Cardiac muscle cell (in vitro differentiated cells and primary cell): ENCODE measurements around the gene LPCAT1. TPM values are rescaled to one million over a fixed set of nuclear protein-coding genes. Genes with fewer than 3 reads are reported as not detected.

Experiments used
- DNase-seq, 2 donors: peaks; one replicate each; pipeline versions ENCODE4 v3.0.0 to v3.0.0-alpha.2; 2010 to 2017; ENCODE audit warnings: low read depth in 1 of 2, low spot score in 1 of 2
- H3K27ac ChIP-seq: fragments of 200-600 bp; sonication (generic); 2 replicates; pipeline ENCODE4 v1.5.1; 2016
- H3K27me3 ChIP-seq: fragments of 200-600 bp; sonication (generic); 2 replicates; pipeline ENCODE4 v1.6.0; 2016; ENCODE audit warnings: control low read depth
- H3K36me3 ChIP-seq: fragments of 200-600 bp; sonication (generic); 2 replicates; pipeline ENCODE4 v1.5.1; 2016; ENCODE audit warnings: control low read depth
- H3K4me1 ChIP-seq: fragments of 200-600 bp; sonication (generic); 2 replicates; pipeline ENCODE4 v1.8.1; 2017; ENCODE audit warnings: low read depth, mild to moderate bottlenecking, mixed run types
- H3K4me3 ChIP-seq: fragments of 200-600 bp; sonication (generic); 2 replicates; pipeline ENCODE4 v1.5.1; 2016; ENCODE audit warnings: mild to moderate bottlenecking
- H3K9me3 ChIP-seq: fragments of 200-600 bp; sonication (generic); 2 replicates; pipeline ENCODE4 v1.5.1; 2017; ENCODE audit warnings: low read depth, mild to moderate bottlenecking, control low read depth
- polyA plus RNA-seq: library from polyadenylated mRNA; unstranded; fragments of >200 nt; fragmentation: Nextera tagmentation; extraction: Ambion mirVana; gene quantifications from 2 replicates; pipeline ENCODE4 v1.2.1, GENCODE V29; 2016
- total RNA-seq: library from RNA; depleted of rRNA; stranded (reverse); fragments of >200 nt; gene quantifications from 2 replicates; pipeline ENCODE4 v1.2.3, GENCODE V29; 2016
- TF ChIP-seq, protein P1 (sequence below): IDR thresholded peaks from 2 replicates; pipeline ENCODE4 v1.5.1; 2012; ENCODE audit warnings: low read depth, mild to moderate bottlenecking, low read length

LPCAT1 gene
- total and polyA plus RNA-seq, 2 experiments from 2014 or later, result 48.5 to 57.3 TPM

DNA sequence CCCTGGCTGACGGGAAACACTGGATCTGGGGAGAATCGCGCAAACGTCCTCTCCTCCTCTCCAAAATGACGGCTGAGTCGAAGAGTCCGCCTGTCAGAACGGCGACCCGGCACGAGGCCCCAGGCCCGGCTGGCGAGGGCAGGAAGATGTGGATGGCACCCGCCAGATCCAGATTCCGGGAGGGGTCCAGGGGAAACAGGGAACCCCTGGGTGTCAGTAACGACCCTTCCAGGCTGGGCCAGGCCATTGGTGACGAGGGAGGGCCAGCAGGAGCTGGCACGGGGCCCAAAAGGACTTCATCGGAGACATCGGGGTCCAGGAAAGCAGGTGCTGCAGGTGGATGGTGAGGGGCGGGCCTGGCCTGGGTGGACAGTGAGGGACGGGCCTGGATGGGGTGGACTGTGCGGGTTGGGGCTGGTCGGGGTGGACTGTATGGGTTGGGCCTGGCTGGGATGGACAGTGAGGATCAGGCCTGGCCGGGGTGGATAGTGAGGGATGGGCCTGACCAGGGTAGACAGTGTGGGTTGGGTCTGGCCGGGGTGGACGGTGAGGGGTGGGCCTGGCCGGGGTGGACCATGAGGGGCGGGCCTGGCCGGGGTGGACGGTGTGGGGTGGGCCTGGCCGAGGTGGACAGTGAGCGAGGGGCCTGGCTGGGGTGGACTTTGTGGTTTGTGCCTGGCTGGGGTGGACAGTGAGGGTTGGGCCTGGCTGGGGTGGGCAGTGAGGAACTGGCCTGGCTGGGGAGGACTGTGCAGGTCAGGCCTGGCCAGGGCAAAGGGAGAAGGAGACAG lies 92.5 kb downstream of the LPCAT1 start:
- Histone ChIP-seq H3K27ac (no peak overlapping the region), H3K27me3 (no peaks in the 10 kb centered on the region), H3K4me3 (no peak overlapping the region), H3K9me3 (peaks cover 3% of the 10 kb centered on the region), H3K4me1 (no peaks in the 10 kb centered on the region), H3K36me3 (no peaks in the 10 kb centered on the region)
- DNase-seq, result no peak
- TF ChIP-seq, protein P1, sequence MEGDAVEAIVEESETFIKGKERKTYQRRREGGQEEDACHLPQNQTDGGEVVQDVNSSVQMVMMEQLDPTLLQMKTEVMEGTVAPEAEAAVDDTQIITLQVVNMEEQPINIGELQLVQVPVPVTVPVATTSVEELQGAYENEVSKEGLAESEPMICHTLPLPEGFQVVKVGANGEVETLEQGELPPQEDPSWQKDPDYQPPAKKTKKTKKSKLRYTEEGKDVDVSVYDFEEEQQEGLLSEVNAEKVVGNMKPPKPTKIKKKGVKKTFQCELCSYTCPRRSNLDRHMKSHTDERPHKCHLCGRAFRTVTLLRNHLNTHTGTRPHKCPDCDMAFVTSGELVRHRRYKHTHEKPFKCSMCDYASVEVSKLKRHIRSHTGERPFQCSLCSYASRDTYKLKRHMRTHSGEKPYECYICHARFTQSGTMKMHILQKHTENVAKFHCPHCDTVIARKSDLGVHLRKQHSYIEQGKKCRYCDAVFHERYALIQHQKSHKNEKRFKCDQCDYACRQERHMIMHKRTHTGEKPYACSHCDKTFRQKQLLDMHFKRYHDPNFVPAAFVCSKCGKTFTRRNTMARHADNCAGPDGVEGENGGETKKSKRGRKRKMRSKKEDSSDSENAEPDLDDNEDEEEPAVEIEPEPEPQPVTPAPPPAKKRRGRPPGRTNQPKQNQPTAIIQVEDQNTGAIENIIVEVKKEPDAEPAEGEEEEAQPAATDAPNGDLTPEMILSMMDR, result no peak

- H3K4me1 ChIP-seq, result no peaks in the 10 kb centered on the region
- DNase-seq, result no peak
- H3K4me3 ChIP-seq, result no peak overlapping the region
- TF ChIP-seq, protein P1, result no peak
- no peaks in the 10 kb centered on the region for H3K36me3 ChIP-seq
- H3K27me3 ChIP-seq, result no peaks in the 10 kb centered on the region
- no peak overlapping the region for H3K27ac ChIP-seq
- H3K9me3 ChIP-seq, result peaks cover 3% of the 10 kb centered on the region
Observed at GRCh38 chr5:1430121-1430795, 93.5 kb downstream of the LPCAT1 start.

- no peak for DNase-seq
- Histone ChIP-seq H3K4me1 (no peaks in the 10 kb centered on the region), H3K27me3 (no peaks in the 10 kb centered on the region), H3K4me3 (no peak overlapping the region), H3K9me3 (peaks cover 3% of the 10 kb centered on the region), H3K36me3 (no peaks in the 10 kb centered on the region), H3K27ac (no peak overlapping the region)
- TF ChIP-seq, protein P1, result no peak
Observed at GRCh38 chr5:1429496-1429895, 94.3 kb downstream of the LPCAT1 start.

DNA sequence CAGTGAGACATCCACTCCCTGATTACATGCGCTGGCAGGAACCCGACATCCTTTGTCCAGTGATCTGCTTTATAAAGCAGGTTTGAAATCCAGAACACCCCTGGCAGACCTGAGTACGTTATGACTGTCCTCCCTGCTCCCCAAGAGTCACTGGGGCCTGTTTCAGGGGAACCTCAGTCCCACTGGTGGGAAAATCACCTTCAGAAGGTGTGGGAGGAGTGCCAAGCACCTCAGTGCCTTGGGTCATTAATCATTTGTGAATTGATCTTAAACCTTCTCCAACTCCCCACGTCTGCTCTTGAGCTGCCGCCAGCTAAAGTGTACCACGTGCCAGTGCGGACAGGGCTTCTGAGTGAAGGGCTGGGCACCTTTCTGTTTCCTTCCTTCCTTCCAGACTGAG lies 94.7 kb downstream of the LPCAT1 start:
- Histone ChIP-seq H3K27me3 (no peaks in the 10 kb centered on the region), H3K4me3 (no peak overlapping the region), H3K9me3 (peaks cover 3% of the 10 kb centered on the region), H3K27ac (no peak overlapping the region), H3K36me3 (no peaks in the 10 kb centered on the region), H3K4me1 (no peaks in the 10 kb centered on the region)
- no peak for DNase-seq
- TF ChIP-seq, protein P1, result no peak

DNA sequence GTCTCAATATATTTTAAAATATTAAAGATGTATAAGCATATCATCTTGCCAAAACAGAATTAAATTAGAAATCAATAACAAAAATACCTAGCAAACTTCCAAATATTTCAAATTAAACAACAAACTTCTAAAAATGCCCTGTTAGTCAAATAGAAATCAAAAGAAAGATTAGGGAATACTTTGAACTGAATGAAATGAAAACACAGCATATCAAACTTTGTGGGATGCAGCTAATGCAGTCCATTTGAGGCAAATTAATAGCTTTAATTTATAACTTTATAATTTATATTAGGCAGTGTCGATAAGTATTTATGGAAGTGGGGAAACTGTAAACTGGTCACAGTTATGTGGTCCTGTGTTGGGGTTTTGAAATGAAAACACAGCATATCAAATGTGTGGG lies 95.7 kb downstream of the LPCAT1 start:
- H3K36me3 ChIP-seq, result no peaks in the 10 kb centered on the region
- H3K9me3 ChIP-seq, result peaks cover 3% of the 10 kb centered on the region
- no peak overlapping the region for H3K27ac ChIP-seq
- no peak for DNase-seq
- H3K27me3 ChIP-seq, result no peaks in the 10 kb centered on the region
- no peaks in the 10 kb centered on the region for H3K4me1 ChIP-seq
- TF ChIP-seq, protein P1, result no peak
- H3K4me3 ChIP-seq, result no peak overlapping the region
